SHP77 (cell line): Measurements from ENCODE around the gene VSTM4.

Experiments
- DNase-seq, 2 experiments: peaks; one replicate each; lab custom pipeline; 2025; lab: John Stamatoyannopoulos, UW

VSTM4 gene

DNA sequence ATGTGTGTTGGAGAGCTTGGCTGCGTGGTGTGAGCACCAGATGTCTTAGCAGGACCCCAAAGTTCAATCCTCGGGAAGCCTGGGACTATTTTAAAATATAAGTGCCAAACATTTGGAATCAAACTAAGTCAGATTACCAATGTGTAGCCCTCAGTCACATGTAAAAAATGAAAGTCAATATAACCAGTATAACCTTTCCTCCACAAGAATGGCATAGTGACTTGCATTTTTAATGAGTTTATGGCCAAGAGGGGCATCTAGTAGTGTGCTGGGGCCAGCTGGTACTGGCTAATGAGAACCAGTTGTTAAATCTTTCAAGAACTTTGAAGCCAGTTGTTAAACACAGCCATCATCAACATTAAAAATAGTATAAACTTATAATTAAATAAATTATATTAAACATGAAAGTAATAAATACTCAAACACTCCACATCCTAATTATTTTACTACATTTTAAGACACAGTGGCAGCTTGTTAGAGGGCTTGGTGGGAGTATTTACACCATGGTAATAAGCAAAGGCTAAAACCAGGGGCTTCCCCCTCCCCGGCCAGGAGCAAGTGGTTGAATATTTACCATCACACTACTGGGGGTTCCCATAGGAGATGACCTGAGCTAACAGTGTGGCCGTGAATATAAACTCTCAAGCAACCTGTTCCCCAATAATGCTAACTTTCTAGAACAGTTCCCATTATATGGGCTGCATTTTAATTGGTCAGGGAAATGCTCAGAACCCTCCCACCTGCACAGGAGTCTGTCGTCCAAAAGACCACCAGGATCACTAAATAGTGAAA, 26.4 kb upstream of the VSTM4 start:
- no peak for DNase-seq

DNA sequence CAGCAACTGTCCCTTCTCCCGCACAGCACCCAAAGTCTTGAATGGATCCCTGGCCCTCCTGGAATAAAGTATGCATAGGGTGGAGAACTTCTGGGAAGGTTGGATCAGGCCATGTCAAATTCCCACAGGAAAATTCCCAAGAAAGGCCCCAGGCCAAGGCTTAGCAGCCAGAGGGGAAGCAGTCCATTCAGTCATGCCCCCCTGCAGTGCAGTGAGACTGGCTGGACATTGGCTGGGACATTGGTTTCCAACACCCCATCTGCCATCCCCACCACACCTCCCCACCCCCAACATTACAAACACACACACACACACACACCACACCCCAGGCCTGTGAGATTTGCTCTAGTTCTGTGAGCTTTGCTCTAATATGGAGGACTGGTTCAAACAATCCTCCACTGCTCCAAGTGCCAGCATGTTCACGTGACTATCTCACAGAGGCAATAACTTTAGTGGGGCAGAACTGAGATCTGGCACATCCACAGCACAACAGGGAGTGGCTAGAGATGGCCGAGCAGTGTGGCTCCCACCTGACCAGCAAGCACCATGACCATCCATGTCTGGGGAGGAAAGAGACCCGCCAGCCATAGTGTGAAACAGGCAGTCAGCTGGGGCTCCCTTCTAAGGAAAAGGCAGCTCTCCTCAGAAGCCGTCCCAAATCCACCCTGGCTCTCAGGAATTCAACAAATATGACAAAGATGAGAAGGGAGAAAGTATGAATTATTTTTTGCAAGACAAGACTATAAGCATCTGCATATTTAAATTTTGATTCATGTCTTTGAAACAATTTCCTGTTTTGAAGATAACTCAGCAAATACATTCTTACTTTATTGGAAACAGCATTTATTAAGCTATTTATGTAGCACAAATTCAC, 25.2 kb upstream of the VSTM4 start:
- DNase-seq, result no peak

DNA sequence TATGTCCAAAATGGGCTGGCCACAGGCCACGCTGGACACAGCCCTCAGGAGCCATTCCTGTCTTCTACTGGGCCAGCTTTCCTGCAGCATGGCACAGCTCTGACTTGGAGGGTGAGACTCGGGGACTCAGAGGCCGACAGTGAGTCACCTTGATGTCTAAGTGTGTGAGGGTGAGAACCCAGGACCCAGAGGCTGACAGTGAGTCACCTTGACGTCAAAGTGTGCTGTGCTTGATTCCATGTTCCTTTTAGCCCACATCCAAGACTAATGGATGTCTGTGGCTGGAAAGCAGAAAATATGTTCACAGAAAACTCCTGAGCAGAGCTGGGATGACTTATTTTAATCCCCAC, 24.5 kb upstream of the VSTM4 start:
- no peak for DNase-seq

DNA sequence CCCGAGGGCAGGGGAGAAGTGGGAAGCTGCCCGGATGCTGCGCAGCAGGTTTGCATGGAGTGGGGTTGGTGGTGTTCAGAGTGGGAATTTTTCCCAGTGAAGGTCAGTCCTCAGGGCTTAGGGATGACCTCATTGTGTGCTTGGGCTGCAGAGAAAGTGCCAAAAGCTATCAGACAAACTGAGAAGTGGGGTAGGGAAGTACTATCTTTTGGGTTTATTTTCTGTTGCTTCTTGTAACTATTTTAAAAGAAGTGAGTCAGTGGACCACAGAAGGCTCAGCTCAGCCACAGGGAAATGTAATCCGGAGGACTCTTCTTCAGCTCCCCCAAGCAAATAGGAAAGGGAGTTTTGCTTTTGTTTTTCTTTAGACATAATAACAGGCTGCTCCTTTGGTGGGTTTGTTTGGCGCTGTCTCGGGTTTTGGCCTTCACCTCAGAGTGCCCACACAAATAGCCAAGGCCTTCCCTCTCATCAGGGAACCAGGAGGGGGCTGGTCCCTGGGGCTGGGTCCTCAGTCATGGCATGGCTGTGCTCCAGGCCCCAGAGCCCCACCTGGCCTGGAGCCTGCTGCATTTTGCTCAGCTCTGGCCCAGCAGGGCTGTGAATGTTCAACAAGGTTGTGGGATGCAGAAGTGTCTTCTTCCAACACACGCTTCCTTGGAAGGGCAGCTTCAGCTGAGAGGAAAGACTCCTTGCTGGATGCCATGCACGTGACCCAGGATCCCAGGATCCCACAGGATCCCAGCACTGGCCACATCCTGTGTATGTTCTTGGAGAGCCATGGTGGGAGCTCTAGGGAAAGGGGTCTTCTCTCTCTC, 23.9 kb upstream of the VSTM4 start:
- DNase-seq, result no peak

DNA sequence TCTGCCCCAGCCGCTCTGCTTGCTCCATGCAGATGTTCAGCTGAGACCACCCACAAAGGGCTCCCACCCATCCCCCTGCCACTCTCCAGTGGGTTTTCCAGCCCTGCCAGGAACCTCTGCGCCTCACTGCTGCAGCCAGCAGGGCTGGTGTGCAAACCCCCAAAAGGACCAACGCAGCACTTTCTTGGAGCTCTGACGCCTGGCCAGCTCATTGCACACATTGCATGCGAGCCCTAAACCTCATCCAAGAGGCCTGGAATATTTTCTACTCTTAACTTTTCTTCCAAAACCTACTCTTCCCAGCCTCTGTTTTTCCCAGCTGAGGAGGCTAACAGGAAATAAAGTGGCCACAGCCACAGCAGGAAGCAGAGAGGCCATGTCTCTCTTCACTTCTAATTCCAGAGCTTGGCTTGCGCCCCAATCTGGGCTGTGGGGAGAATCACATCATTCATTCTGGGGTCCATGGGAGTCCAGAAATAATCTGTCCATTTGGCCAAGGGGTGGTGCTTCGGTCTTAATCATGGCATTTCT, 23.1 kb upstream of the VSTM4 start:
- DNase-seq, result no peak

DNA sequence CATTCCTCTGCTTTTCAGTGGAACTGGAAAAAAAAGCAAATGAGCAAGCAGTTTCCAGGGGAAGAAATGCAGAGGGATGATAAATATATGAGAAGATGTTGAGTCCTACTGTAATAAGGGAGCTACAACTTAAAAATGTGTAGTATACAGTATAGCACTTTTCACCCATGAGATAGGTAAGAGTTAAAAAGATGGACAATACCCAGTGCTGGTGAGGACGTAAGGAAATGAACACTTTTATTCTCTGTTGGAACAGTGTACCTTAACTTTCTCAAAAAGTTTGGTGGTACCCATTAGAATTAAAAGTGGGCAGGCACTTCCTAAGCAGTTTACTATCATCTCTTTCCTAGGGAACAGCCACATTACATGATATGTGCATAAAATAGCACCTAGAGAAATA, 21.2 kb upstream of the VSTM4 start:
- DNase-seq, result no peak

DNA sequence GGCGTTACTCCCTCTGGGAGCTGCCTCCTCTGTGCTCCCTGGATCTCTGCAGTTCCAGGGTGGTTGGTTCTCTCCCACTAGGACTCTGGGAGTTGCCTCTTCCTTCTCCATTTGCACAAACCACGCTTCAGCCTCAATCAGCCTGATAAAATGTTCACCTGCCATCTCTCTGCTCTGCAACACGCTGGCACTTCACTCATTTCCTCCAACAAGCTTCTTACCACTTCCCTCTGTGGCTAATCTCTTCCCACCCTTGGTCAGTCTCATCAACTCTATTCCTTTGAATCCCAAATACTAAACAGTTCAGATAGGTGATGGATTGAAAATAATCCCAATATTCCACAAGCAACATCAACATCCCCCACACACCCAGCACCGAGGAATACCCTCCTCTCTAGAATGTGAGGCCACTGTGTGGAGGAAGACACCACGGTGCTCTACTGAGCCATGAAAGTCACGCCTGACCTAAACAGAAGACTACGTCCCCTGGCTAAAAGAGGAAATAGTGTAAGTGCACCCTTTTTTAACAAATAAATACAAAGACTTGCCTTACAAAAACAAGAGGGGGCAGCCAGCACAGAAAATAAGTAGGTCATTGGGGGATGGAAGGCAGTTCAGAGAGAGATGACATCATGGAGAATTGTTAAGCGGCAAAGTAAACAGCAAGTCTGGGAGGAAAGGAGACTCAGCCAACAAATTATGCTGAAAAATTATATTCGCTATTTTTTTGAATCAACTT, 20.4 kb upstream of the VSTM4 start:
- DNase-seq, result no peak

DNA sequence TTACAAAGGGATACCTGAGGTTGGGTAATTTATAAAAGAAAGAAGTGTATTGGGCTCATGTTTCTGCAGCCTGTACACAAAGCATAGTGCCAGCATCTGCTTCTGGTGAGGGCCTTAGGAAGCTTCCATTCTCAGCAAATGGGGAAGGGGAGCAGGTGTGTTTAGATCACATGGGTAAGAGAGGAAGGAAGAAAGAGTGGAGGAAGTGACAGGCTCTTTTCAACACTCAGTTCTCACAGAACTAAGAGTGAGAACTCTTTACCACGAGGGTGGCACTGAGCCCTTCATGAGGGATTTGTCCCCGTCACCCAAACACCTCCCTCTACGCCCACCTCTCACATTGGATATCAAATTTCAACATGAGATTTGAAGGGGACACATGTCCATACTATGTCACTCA, 19.0 kb upstream of the VSTM4 start:
- DNase-seq, result no peak

DNA sequence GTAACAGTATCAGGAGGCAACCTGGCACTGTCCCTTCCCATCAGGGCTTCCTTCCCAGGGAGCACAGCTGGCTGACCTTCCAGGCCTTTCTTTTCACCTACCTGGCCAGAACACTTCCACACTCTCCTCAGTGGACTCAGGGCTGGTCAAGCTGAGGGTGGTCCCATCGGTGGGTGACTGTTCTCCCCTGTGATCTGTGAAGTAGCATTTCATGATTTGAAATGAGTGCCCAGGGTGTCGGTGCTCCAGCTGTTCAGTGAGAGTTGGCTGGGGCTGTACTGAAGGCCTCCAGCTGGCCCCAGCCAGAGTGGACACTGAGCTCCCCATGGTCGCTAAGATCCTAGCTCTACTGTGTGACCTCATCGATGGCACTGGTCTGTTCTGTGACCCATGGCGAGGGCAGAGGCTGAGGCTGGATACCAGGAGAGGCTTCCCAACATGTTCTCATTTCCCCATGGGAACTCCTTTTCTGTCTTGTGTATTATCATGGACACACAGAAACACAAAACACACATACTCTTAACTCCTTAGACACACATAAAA, 18.5 kb upstream of the VSTM4 start, which contains the start of gene FAM170B:
Gene FAM170B (minus strand): TSS at position 316 of the 543 bp plus-strand sequence. CDS start 103 bp downstream, at position 213.
- DNase-seq, result no peak

DNA sequence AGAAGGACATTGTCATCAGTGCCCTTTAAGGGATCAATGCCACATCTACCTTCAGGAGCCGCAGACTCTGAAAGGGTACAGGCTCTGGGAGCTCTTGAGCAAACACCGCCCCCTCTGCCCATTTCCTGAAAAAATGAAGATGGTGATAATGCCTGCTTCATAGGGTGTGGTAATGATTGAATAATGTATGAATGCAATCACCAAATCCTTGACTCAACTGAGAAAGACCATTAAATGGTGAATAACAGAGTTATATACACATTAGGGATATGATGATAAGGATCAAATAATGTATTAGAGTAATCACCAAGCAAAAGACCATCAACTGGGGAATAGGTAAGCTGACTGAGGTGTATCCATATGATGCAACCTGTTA, 17.0 kb upstream of the VSTM4 start:
- no peak for DNase-seq

DNA sequence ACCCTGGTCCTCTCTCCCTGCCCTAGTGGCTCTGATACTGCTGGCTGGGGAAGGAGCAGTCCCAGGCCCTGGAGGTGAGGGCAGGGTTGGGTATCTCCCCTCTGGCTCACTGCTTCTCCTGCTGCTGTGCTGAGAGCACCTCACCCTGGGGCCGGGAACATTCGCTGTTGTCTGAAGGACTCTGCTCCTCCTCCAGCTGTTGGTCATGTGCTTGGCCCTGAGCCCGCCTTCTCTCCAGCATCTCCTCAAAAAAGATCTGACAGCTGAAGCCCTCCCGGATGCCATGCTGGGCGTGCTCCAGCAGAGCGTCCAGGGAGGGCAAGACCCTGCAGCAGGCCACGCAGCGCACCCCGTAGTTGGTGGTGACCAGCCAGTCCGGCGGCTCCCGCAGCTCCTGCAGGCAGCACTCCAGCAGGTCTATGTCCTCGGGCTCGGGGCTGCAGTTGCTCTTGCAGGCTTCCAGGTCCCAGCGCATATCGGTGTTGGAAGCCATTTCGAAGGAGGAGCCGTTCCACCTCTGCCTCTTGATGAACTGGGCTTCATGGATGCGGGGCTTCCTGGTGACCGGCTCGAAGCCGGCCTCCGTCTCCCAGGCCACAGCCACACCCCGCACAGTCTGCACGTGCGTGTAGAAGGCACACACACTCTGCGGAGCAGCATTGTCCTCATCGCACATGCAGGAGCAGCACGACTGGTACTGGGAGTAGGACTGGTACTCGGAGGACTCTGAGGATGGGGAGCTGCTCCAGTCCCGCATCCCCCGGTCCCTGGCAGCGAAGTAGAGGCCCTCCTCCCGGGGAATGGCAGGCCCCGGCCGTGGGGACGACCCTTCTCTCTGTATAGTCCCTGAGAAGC, 16.4 kb upstream of the VSTM4 start:
- DNase-seq, result no peak

DNA sequence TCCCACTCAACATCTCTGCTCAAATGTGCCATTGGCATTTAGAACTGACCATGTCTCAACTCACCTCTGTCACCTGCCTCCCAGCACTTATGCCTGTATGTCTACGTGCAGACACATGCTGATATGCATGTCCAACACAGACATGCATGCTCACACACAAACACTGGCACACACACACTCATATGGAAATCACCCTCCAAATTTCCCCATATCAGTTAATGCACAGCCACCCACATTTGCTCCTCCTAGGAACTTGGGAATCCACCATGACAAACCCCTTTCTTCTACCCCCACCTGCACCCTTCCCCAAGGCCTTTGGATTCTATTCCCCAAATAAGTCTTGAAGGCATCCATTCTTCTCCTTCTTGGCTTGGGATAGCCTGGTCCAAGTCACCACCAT, 14.1 kb upstream of the VSTM4 start:
- DNase-seq, result no peak

DNA sequence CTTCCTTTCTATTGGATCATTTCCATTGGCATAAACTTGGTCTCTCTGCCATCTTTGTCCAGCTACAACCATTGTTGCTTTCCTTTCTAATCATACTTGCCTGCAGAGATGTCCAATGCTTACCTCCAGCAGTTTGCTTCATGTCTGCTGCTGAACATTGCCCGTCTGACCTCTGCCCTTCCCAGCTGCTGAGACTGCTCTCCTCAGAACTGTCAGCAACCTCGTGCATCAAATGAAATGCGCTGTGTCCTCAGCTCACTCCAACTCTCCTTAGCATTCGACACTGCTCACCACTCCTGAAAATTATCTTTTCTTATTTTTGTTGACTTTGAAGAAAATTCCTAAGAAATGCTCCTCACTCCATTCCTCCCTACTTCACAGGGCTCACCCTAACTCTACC, 13.5 kb upstream of the VSTM4 start:
- DNase-seq, result no peak

DNA sequence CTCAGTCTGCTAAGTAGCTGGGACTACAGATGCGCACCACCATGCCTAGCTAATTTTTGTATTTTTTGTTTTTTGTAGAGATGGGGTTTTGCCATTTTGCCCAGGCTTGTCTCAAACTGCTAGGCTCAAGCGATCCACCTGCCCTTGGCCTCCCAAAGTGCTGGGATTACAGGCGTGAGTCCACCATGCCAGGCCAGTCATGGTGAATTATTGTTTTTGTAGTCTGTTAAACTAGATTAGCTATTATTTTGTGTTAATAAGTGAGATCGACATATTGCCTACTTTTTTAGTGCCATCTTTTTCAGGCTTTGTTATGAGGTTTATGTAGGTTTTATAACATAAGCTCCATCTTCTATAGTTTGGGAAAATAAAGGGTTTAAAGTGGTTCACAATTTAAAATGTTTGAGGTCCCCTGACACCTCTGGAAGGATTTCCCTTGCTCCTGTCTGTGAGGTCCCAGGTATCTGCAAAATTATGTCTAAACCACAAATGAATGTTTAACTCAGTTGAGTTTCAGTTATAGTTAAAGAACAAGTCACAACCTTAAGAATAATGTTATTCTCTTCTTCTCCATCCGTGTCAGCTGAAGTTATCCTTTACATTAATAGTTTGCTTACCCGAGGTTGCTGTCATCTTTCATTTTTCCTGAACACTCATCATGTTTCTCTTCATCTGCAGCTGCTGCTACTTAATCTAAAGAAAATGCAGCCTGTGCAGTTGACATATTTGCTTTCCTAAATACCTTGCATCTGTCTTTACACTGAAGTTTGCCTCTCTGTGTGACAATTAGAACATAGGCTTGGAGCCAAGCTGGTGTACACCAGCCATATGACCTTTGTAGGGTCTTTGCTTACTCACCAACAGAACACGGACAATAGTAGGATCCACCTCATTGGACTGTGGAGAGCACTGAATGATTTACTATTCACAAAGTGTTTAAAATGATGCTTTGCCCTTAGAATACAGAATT, 8.9 kb upstream of the VSTM4 start:
- DNase-seq, result no peak

DNA sequence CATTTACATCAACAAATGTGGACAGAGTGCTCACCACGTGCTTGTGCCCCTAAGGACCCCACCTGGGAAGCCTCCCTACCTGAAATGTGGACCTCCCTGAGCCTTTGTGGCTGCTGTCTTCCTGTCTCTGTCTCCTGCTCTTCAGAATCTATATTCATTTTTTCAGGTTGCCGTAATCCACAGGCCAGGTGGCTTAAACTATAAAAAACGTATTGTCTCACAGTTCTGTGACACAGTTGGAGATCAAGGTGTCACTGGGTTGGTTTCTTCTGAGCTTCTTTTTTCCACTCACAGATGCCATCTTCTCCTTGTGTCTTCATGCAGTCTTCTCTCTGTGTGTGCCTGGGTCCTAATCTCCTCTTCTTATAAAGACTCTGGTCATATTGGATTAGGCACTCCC, 5.6 kb upstream of the VSTM4 start:
- no peak for DNase-seq

DNA sequence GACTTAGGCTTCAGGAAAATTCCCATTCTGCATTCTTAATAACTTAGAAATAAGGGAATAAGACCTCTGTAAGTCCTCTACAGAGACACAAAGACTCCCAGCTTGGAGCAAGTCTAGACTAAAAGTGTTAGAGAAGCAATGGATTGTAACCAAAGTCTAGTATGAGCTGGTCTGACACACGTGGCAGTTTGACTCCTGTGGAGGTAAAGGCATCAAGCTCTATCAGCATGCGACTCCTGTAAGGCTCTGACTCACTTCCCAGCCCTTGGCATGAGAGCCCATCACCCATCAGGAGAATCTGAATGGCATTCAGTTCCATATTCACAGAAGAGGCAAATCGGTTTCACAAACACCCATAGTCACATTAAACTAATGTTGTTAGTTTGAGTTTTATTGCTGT, 4.4 kb upstream of the VSTM4 start:
- DNase-seq, result no peak

DNA sequence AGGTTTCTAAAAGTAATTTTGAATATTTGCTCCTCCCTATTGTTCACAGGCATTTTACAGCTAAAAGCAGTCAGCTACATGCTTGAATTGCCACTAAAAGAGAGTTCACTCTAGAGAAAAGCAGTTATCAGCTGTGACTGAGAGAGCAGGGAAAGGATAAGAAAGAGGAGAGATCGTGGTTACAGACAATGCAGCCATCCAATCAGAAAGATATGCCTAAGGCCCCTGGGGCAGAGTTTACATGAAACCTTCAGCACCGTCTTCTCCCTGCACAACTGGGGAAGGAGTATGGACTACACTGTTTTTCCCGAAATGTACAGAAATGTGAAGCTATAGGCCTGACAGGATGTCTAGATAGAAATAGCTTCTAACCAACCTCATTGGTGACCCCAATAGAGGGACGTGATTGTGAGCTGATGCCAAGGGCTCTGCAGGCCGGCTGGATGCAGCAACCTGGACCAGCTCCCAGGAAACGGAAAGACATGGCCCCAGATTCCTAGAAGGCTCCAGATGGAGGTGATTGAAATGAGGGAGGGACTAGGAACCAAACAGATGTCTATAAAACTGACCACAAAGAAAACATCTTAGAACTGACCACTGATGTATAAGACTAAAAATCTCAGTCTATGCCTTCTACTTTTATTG, 3.2 kb upstream of the VSTM4 start:
- no peak for DNase-seq

DNA sequence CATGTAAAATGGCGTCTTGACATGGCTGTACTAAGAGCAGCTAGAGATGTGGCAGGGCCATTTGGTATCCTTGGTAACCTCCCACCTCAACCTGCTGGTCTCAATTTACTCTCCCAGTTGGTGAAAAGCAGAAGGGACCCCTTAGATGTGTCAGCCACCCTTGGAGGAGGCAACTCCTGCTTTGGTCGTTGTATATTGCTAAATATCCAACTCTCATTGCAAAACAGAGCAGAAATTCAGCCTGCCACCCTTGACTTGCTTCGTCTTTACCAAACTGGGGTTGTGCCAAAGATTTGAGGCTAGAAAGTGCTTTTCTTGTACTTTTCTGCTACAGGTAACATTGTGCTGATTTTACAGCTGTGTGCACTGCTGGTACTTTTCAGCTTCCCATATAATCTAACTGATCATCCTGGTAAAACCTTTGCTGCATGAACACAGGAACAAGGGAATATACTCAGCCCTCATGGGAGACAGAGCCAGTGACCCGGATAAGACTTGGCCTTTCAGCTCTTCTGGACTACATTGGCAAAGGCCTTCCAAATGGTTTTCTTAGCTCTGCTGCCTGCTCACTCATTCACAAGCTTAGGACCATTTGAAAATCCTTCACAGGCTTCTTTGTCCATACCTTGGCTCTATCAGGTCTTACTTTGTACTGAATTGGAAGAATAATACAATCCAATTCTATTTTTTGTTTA, 2.2 kb upstream of the VSTM4 start:
- no peak for DNase-seq
